CD8-positive, alpha-beta memory T cell (primary cell): ENCODE measurements around the gene UBXN10. TPM values are rescaled to one million over a fixed set of nuclear protein-coding genes. Genes with fewer than 3 reads are reported as not detected.
A peak's percentile ranks its signal among the peaks of the same experiment; 100 is the strongest.
"Not testable (repeated sequence)": the region's sequence is repeated elsewhere in the genome, so short reads cannot be mapped to it uniquely, and the experiment has no call there.

Source experiments
- CTCF ChIA-PET: fragments of 350-600 bp; sonication (Branson Sonifier 250); formaldehyde crosslinking; loops from one replicate; lab custom pipeline; 2021; ENCODE audit warnings: antibody characterized with exemption; lab: Charles Lee
- POLR2A ChIA-PET: fragments of 350-600 bp; sonication (Branson Sonifier 250); formaldehyde crosslinking; loops from one replicate; lab custom pipeline; 2021; ENCODE audit warnings: antibody characterized with exemption; lab: Charles Lee
- DNase-seq, 5 donors: peaks; one replicate each; pipeline versions ENCODE4 v3.0.0 to v3.0.0-alpha.2; 2020 to 2022; ENCODE audit warnings: mixed read lengths in 1 of 5
- H3K27ac ChIP-seq: one replicate; pipeline ENCODE4 v1.7.0; 2013; ENCODE audit warnings: low read depth, mild to moderate bottlenecking, low read length, moderate library complexity
- H3K27me3 ChIP-seq: 2 replicates; pipeline ENCODE4 v1.7.0; 2013; ENCODE audit warnings: low read length, mild to moderate bottlenecking; ENCODE audit not compliant: insufficient read depth, poor library complexity, severe bottlenecking
- H3K36me3 ChIP-seq: 2 replicates; pipeline ENCODE4 v1.7.0; 2013; ENCODE audit warnings: mild to moderate bottlenecking, low read length, moderate library complexity; ENCODE audit not compliant: insufficient read depth
- H3K4me1 ChIP-seq: 2 replicates; pipeline ENCODE4 v1.7.0; 2013; ENCODE audit warnings: mild to moderate bottlenecking, low read length, moderate library complexity; ENCODE audit not compliant: insufficient read depth
- H3K4me3 ChIP-seq: 2 replicates; pipeline ENCODE4 v1.7.0; 2013; ENCODE audit warnings: mild to moderate bottlenecking, low read length
- H3K9me3 ChIP-seq: 2 replicates; pipeline ENCODE4 v1.7.0; 2013; ENCODE audit warnings: mild to moderate bottlenecking, low read length
- H3K27ac Mint-ChIP-seq, 8 donors: one replicate each; pipeline ENCODE4 v1.8.0; 2020 to 2021; ENCODE audit warnings: mixed read lengths in 8 of 8, mild to moderate bottlenecking in 6 of 8, inconsistent platforms in 3 of 8, moderate library complexity in 3 of 8
- H3K27me3 Mint-ChIP-seq, 2 donors: one replicate each; pipeline ENCODE4 v1.8.0; 2020 to 2021; ENCODE audit warnings: mixed read lengths in 2 of 2, mild to moderate bottlenecking in 1 of 2, moderate library complexity in 1 of 2
- H3K36me3 Mint-ChIP-seq, 3 donors: one replicate each; pipeline ENCODE4 v1.8.0; 2020 to 2021; ENCODE audit warnings: mixed read lengths in 3 of 3, inconsistent platforms in 1 of 3, mild to moderate bottlenecking in 1 of 3
- H3K4me1 Mint-ChIP-seq, 3 donors: one replicate each; pipeline ENCODE4 v1.8.0; 2020 to 2021; ENCODE audit warnings: mixed read lengths in 3 of 3, inconsistent platforms in 1 of 3, mild to moderate bottlenecking in 1 of 3
- H3K4me3 Mint-ChIP-seq, 7 donors: one replicate each; pipeline ENCODE4 v1.8.0; 2020 to 2021; ENCODE audit warnings: mixed read lengths in 7 of 7, mild to moderate bottlenecking in 6 of 7, moderate library complexity in 4 of 7, inconsistent platforms in 2 of 7
- H3K9me3 Mint-ChIP-seq, 5 donors: one replicate each; pipeline ENCODE4 v1.8.0; 2020 to 2022; ENCODE audit warnings: mixed read lengths in 5 of 5, mild to moderate bottlenecking in 3 of 5, moderate library complexity in 2 of 5, inconsistent platforms in 1 of 5
- polyA plus RNA-seq: library from polyadenylated mRNA; unstranded; fragments of 300-500 nt; fragmentation: Illumina TruSeq; gene quantifications from one replicate; pipeline ENCODE4 v1.2.3, GENCODE V29; 2021
- total RNA-seq, 2 experiments: library from RNA; stranded (reverse); gene quantifications; one replicate each; pipeline ENCODE4 v1.2.3, GENCODE V29; 2021

Gene UBXN10
- total and polyA plus RNA-seq, 3 experiments from 2014 or later, result 0.38 to 1.4 (median 0.50) TPM

- no peak for DNase-seq
- Histone ChIP-seq H3K27ac (no peak overlapping the region), H3K4me3 (no peak overlapping the region), H3K27me3 (no peaks in the 10 kb centered on the region), H3K4me1 (peaks cover 12% of the 10 kb centered on the region), H3K9me3 (no peaks in the 10 kb centered on the region), H3K36me3 (no peaks in the 10 kb centered on the region)
- CTCF ChIA-PET, result interaction anchor here (1.1 to 1.3 kb wide), 3 partner anchors 275 to 278 kb away, joined by 3 to 7 read pairs (median 3); no protein-coding TSS in a partner anchor
- H3K36me3 Mint-ChIP-seq, result no peaks in the 10 kb centered on the region
- peaks cover 7 to 14% (median 9%) of the 10 kb centered on the region in 3 donors for H3K4me1 Mint-ChIP-seq
- H3K27me3 Mint-ChIP-seq, result peaks cover 29 to 54% of the 10 kb centered on the region in 2 donors
- no peak overlapping the region for H3K27ac Mint-ChIP-seq
- no peak overlapping the region for H3K4me3 Mint-ChIP-seq
- POLR2A ChIA-PET, result no interaction called here
- peaks cover 0 to 4% (median 0%) of the 10 kb centered on the region in 5 donors for H3K9me3 Mint-ChIP-seq
Measured at GRCh38 chr1:20215716-20216115, 29.8 kb downstream of the UBXN10 start.

- no peaks in the 10 kb centered on the region for H3K36me3 Mint-ChIP-seq
- ChIA-PET POLR2A (no interaction called here), CTCF (interaction anchor here (1.2 to 1.6 kb wide), 3 partner anchors 8 to 277 kb away, joined by 3 to 4 read pairs (median 3); no protein-coding TSS in a partner anchor)
Measured at GRCh38 chr1:20216574-20216973, 30.7 kb downstream of the UBXN10 start.

GRCh38 chr1:20219053-20219452 lies 33.2 kb downstream of the UBXN10 start:
- H3K4me3 ChIP-seq, H3K36me3 ChIP-seq, H3K27me3 ChIP-seq, H3K27ac Mint-ChIP-seq, H3K4me3 Mint-ChIP-seq, H3K9me3 Mint-ChIP-seq, H3K4me1 Mint-ChIP-seq, H3K4me1 ChIP-seq, H3K36me3 Mint-ChIP-seq, H3K27ac ChIP-seq, H3K9me3 ChIP-seq, DNase-seq, POLR2A ChIA-PET: not testable (repeated sequence)
- CTCF ChIA-PET, result interaction anchor here (1.1 to 1.6 kb wide), 3 partner anchors 38 to 275 kb away, joined by 3 to 5 read pairs (median 4); no protein-coding TSS in a partner anchor
- H3K27me3 Mint-ChIP-seq, result peaks cover 34 to 65% of the 10 kb centered on the region in 2 donors

More at GRCh38 chr1:20216574-20216973, 30.7 kb downstream of the UBXN10 start:
- no peak overlapping the region for H3K4me3 Mint-ChIP-seq
- H3K36me3 ChIP-seq, result no peaks in the 10 kb centered on the region
- peaks cover 12% of the 10 kb centered on the region for H3K4me1 ChIP-seq
- H3K27me3 ChIP-seq, result peaks cover 6% of the 10 kb centered on the region
- no peak overlapping the region for H3K4me3 ChIP-seq
- H3K27me3 Mint-ChIP-seq, result peaks cover 32 to 52% of the 10 kb centered on the region in 2 donors
- no peak for DNase-seq
- peak overlapping the region in 1 of 8 donors; percentile 5 for H3K27ac Mint-ChIP-seq
- H3K9me3 Mint-ChIP-seq, result peaks cover 0 to 4% (median 0%) of the 10 kb centered on the region in 5 donors
- peaks cover 7 to 14% (median 9%) of the 10 kb centered on the region in 3 donors for H3K4me1 Mint-ChIP-seq
- H3K9me3 ChIP-seq, result no peaks in the 10 kb centered on the region
- no peak overlapping the region for H3K27ac ChIP-seq

- CTCF ChIA-PET, result interaction anchor here (1.6 kb wide), 1 partner anchor 39 kb away, joined by 4 read pairs; no protein-coding TSS in a partner anchor
Measured at GRCh38 chr1:20220036-20220435, 34.1 kb downstream of the UBXN10 start.

GRCh38 chr1:20223106-20223505 lies 37.2 kb downstream of the UBXN10 start:
- CTCF ChIA-PET, result interaction anchor here (1.1 kb wide), 1 partner anchor 10 kb away, joined by 5 read pairs; no protein-coding TSS in a partner anchor
- Mint-ChIP-seq H3K27me3 (peaks cover 24 to 70% of the 10 kb centered on the region in 2 donors), H3K36me3 (no peaks in the 10 kb centered on the region), H3K4me1 (no peaks in the 10 kb centered on the region), H3K27ac (no peak overlapping the region), H3K4me3 (no peak overlapping the region), H3K9me3 (no peaks in the 10 kb centered on the region)
- H3K4me1 ChIP-seq, result no peaks in the 10 kb centered on the region
- peaks cover 14% of the 10 kb centered on the region for H3K27me3 ChIP-seq
- H3K4me3 ChIP-seq, result no peak overlapping the region
- H3K27ac ChIP-seq, result no peak overlapping the region
- no peaks in the 10 kb centered on the region for H3K9me3 ChIP-seq
- POLR2A ChIA-PET, result no interaction called here
- no peaks in the 10 kb centered on the region for H3K36me3 ChIP-seq
- DNase-seq, result no peak

More at GRCh38 chr1:20220036-20220435, 34.1 kb downstream of the UBXN10 start:
- no peaks in the 10 kb centered on the region for H3K9me3 ChIP-seq
- Mint-ChIP-seq H3K4me1 (no peaks in the 10 kb centered on the region), H3K9me3 (peaks cover 0 to 4% (median 0%) of the 10 kb centered on the region in 5 donors), H3K27ac (no peak overlapping the region), H3K27me3 (peaks cover 31 to 67% of the 10 kb centered on the region in 2 donors), H3K4me3 (no peak overlapping the region), H3K36me3 (no peaks in the 10 kb centered on the region)
- no peak overlapping the region for H3K27ac ChIP-seq
- no peak for DNase-seq
- no peaks in the 10 kb centered on the region for H3K4me1 ChIP-seq
- POLR2A ChIA-PET, result no interaction called here
- no peak overlapping the region for H3K4me3 ChIP-seq
- H3K36me3 ChIP-seq, result no peaks in the 10 kb centered on the region
- peaks cover 9% of the 10 kb centered on the region for H3K27me3 ChIP-seq

- Mint-ChIP-seq H3K36me3 (no peaks in the 10 kb centered on the region), H3K4me3 (no peak overlapping the region), H3K9me3 (no peaks in the 10 kb centered on the region), H3K4me1 (no peaks in the 10 kb centered on the region), H3K27ac (no peak overlapping the region), H3K27me3 (peaks cover 27 to 74% of the 10 kb centered on the region in 2 donors)
- H3K9me3 ChIP-seq, result no peaks in the 10 kb centered on the region
- H3K27me3 ChIP-seq, result peaks cover 17% of the 10 kb centered on the region
- no peaks in the 10 kb centered on the region for H3K4me1 ChIP-seq
- no peak for DNase-seq
- no peak overlapping the region for H3K4me3 ChIP-seq
- H3K27ac ChIP-seq, result no peak overlapping the region
- ChIA-PET POLR2A (no interaction called here), CTCF (no interaction called here)
- no peaks in the 10 kb centered on the region for H3K36me3 ChIP-seq
Measured at GRCh38 chr1:20223551-20224419, 37.9 kb downstream of the UBXN10 start.

- no peaks in the 10 kb centered on the region for H3K4me1 ChIP-seq
- Mint-ChIP-seq H3K9me3 (no peaks in the 10 kb centered on the region), H3K27me3 (peaks cover 29 to 77% of the 10 kb centered on the region in 2 donors), H3K36me3 (no peaks in the 10 kb centered on the region), H3K4me3 (no peak overlapping the region), H3K4me1 (no peaks in the 10 kb centered on the region), H3K27ac (no peak overlapping the region)
- H3K27me3 ChIP-seq, result peaks cover 17% of the 10 kb centered on the region
- H3K36me3 ChIP-seq, result no peaks in the 10 kb centered on the region
- no peak for DNase-seq
- no peaks in the 10 kb centered on the region for H3K9me3 ChIP-seq
- H3K27ac ChIP-seq, result no peak overlapping the region
- POLR2A ChIA-PET, result no interaction called here
- CTCF ChIA-PET, result no interaction called here
- H3K4me3 ChIP-seq, result no peak overlapping the region
Measured at GRCh38 chr1:20224546-20224945, 38.6 kb downstream of the UBXN10 start.

GRCh38 chr1:20227704-20228103 lies 41.8 kb downstream of the UBXN10 start:
- H3K27ac Mint-ChIP-seq, result no peak overlapping the region
- peaks cover 11% of the 10 kb centered on the region for H3K27me3 ChIP-seq
- no peaks in the 10 kb centered on the region for H3K4me1 ChIP-seq
- ChIA-PET CTCF (interaction anchor here (1.3 to 2.0 kb wide), 2 partner anchors 11 to 15 kb away, joined by 3 to 7 read pairs; no protein-coding TSS in a partner anchor), POLR2A (no interaction called here)
- DNase-seq, result no peak
- H3K9me3 ChIP-seq, result no peaks in the 10 kb centered on the region
- H3K4me1 Mint-ChIP-seq, result no peaks in the 10 kb centered on the region
- no peaks in the 10 kb centered on the region for H3K9me3 Mint-ChIP-seq
- H3K36me3 ChIP-seq, result no peaks in the 10 kb centered on the region
- H3K4me3 ChIP-seq, result no peak overlapping the region
- no peak overlapping the region for H3K27ac ChIP-seq
- no peaks in the 10 kb centered on the region for H3K36me3 Mint-ChIP-seq
- H3K4me3 Mint-ChIP-seq, result no peak overlapping the region
- peaks cover 34 to 73% of the 10 kb centered on the region in 2 donors for H3K27me3 Mint-ChIP-seq
